Panc1 (cell line): ENCODE measurements around the gene CACNA1D.

ENCODE experiments used
- CTCF ChIP-seq: fragments of 450-650 bp; IDR thresholded peaks from 2 replicates; pipeline ENCODE4 v1.5.1; 2017; ENCODE audit warnings: mild to moderate bottlenecking
- POLR2AphosphoS5 ChIP-seq: IDR thresholded peaks from 2 replicates; pipeline ENCODE4 v1.6.1; 2012; ENCODE audit warnings: mild to moderate bottlenecking, low read depth, low read length, moderate library complexity
- REST ChIP-seq, 2 experiments: IDR thresholded peaks; 2 replicates each; pipeline ENCODE4 v1.6.1; 2011 to 2012; ENCODE audit warnings: low read depth in 2 of 2, control low read depth in 1 of 2, low read length in 1 of 2, mild to moderate bottlenecking in 1 of 2, moderate library complexity in 1 of 2; ENCODE audit not compliant: insufficient read depth in 1 of 2
- SIN3A ChIP-seq: IDR thresholded peaks from 2 replicates; pipeline ENCODE4 v1.6.1; 2012; ENCODE audit warnings: low read depth, mild to moderate bottlenecking, low read length, moderate library complexity, borderline replicate concordance; ENCODE audit not compliant: insufficient read depth

GRCh38 chr3:53789459-53789858 lies 295.0 kb downstream of the CACNA1D start:
- no peak for TF ChIP-seq CTCF
- no peak for TF ChIP-seq POLR2AphosphoS5
- TF ChIP-seq REST (IDR thresholded peaks at IDR 0.05; ENCODE audit: insufficient read depth in 1 of 2, low read depth in 2 of 2, low read length in 1 of 2): no peak
- TF ChIP-seq SIN3A: no peak
